GM23338 (cell line): ENCODE measurements around the gene EDARADD. TPM values are rescaled to one million over a fixed set of nuclear protein-coding genes. Genes with fewer than 3 reads are reported as not detected.

ENCODE experiments used
- ATAC-seq: fragments of 200-7000 bp; cut with Tn5 transposase; 3 replicates; pipeline ENCODE4 v1.9.1; 2020
- DNase-seq: peaks from one replicate; pipeline ENCODE4 v3.0.0-alpha.2; 2015; ENCODE audit warnings: low spot score
- H2AFZ ChIP-seq: fragments of 200-600 bp; sonication (generic); 2 replicates; pipeline ENCODE4 v1.8.0; 2016; ENCODE audit warnings: antibody characterized with exemption, mild to moderate bottlenecking, moderate library complexity
- H3F3A ChIP-seq: fragments of 200-600 bp; sonication (generic); replicated peaks from 2 replicates; pipeline ENCODE4 v1.8.0; 2017; ENCODE audit warnings: antibody characterized with exemption, mixed run types, low read depth
- H3K27ac ChIP-seq: fragments of 200-600 bp; sonication (generic); 2 replicates; pipeline ENCODE4 v1.6.1; 2016; ENCODE audit warnings: low read depth
- H3K27me3 ChIP-seq: fragments of 200-600 bp; sonication (generic); 2 replicates; pipeline ENCODE4 v1.8.0; 2016; ENCODE audit warnings: mild to moderate bottlenecking, mixed run types, moderate library complexity; ENCODE audit not compliant: insufficient read depth
- H3K36me3 ChIP-seq: fragments of 200-600 bp; sonication (generic); 2 replicates; pipeline ENCODE4 v1.8.0; 2016; ENCODE audit warnings: mild to moderate bottlenecking; ENCODE audit not compliant: insufficient read depth
- H3K4me1 ChIP-seq: fragments of 200-600 bp; sonication (generic); 2 replicates; pipeline ENCODE4 v1.8.0; 2016; ENCODE audit warnings: mild to moderate bottlenecking, moderate library complexity; ENCODE audit not compliant: insufficient read depth
- H3K4me2 ChIP-seq: fragments of 200-600 bp; sonication (generic); 2 replicates; pipeline ENCODE4 v1.7.1; 2017; ENCODE audit warnings: mixed run types
- H3K4me3 ChIP-seq: fragments of 200-600 bp; sonication (generic); 2 replicates; pipeline ENCODE4 v1.6.1; 2016; ENCODE audit warnings: mixed run types
- H3K79me2 ChIP-seq: fragments of 200-600 bp; sonication (generic); replicated peaks from 2 replicates; pipeline ENCODE4 v1.8.0; 2017; ENCODE audit warnings: mild to moderate bottlenecking; ENCODE audit not compliant: insufficient read depth
- H3K9me2 ChIP-seq: fragments of 200-600 bp; sonication (generic); 2 replicates; pipeline ENCODE4 v1.8.0; 2017; ENCODE audit not compliant: insufficient read depth
- H4K20me1 ChIP-seq: fragments of 200-600 bp; sonication (generic); replicated peaks from 2 replicates; pipeline ENCODE4 v1.8.0; 2017; ENCODE audit warnings: mild to moderate bottlenecking; ENCODE audit not compliant: insufficient read depth
- H3K27ac Mint-ChIP-seq: 2 replicates; pipeline ENCODE4 v1.8.0; 2020; ENCODE audit warnings: inconsistent platforms, mild to moderate bottlenecking, moderate library complexity, mixed read lengths
- H3K27me3 Mint-ChIP-seq: 3 replicates; pipeline ENCODE4 v1.8.0; 2022; ENCODE audit warnings: low read depth, mild to moderate bottlenecking, moderate library complexity, mixed read lengths, inconsistent platforms; ENCODE audit not compliant: insufficient read depth, poor library complexity
- H3K36me3 Mint-ChIP-seq: 3 replicates; pipeline ENCODE4 v1.8.0; 2021; ENCODE audit warnings: low read depth, mild to moderate bottlenecking, inconsistent platforms, moderate library complexity, mixed read lengths
- H3K4me1 Mint-ChIP-seq: 3 replicates; pipeline ENCODE4 v1.8.0; 2020; ENCODE audit warnings: mild to moderate bottlenecking, inconsistent platforms, mixed read lengths
- H3K4me3 Mint-ChIP-seq: 3 replicates; pipeline ENCODE4 v1.8.0; 2021; ENCODE audit warnings: moderate library complexity, mild to moderate bottlenecking, inconsistent platforms, mixed read lengths
- H3K9me3 Mint-ChIP-seq: 3 replicates; pipeline ENCODE4 v1.8.0; 2020; ENCODE audit warnings: moderate library complexity, mild to moderate bottlenecking, inconsistent platforms, mixed read lengths
- CREB1 ChIP-seq: fragments of 250-450 bp; sonication (Bioruptor Pico); IDR thresholded peaks from 2 replicates; pipeline ENCODE4 v1.5.0; 2020; ENCODE audit warnings: low read depth, mild to moderate bottlenecking, moderate library complexity
- EZH2 ChIP-seq: fragments of 200-600 bp; sonication (generic); IDR thresholded peaks from one replicate; pipeline ENCODE4 v1.8.0; 2017; ENCODE audit warnings: antibody characterized with exemption, mild to moderate bottlenecking, low read depth; ENCODE audit not compliant: unreplicated experiment
- EZH2phosphoT487 ChIP-seq: fragments of 200-600 bp; sonication (generic); IDR thresholded peaks from one replicate; pipeline ENCODE4 v1.8.1; 2018; ENCODE audit warnings: antibody characterized with exemption; ENCODE audit not compliant: unreplicated experiment
- JUNB ChIP-seq: IDR thresholded peaks from one replicate; pipeline ENCODE4 v1.6.1; 2016; ENCODE audit warnings: antibody characterized with exemption; ENCODE audit not compliant: unreplicated experiment
- NANOG ChIP-seq: IDR thresholded peaks from 2 replicates; pipeline ENCODE4 v1.6.1; 2016; ENCODE audit warnings: antibody characterized with exemption, borderline replicate concordance
- REST ChIP-seq: IDR thresholded peaks from one replicate; pipeline ENCODE4 v1.6.1; 2018; ENCODE audit warnings: antibody characterized with exemption; ENCODE audit not compliant: unreplicated experiment
- STAT1 ChIP-seq: IDR thresholded peaks from one replicate; pipeline ENCODE4 v1.6.1; 2016; ENCODE audit warnings: antibody characterized with exemption; ENCODE audit not compliant: unreplicated experiment
- polyA plus RNA-seq: library from polyadenylated mRNA; unstranded; fragments of >200 nt; fragmentation: Nextera tagmentation; extraction: Ambion mirVana; gene quantifications from 2 replicates; pipeline ENCODE4 v1.2.1, GENCODE V29; 2016
- total RNA-seq: library from RNA; depleted of rRNA; stranded (reverse); fragments of >200 nt; shearing (Covaris generic); gene quantifications from 2 replicates; pipeline ENCODE4 v1.2.3, GENCODE V29; 2014
- TF ChIP-seq, protein P1 (sequence below): fragments of 250-450 bp; sonication (Bioruptor Pico); IDR thresholded peaks from 2 replicates; pipeline ENCODE4 v1.5.0; 2020; ENCODE audit warnings: mild to moderate bottlenecking, moderate library complexity

EDARADD gene
- total and polyA plus RNA-seq, 2 experiments from 2014 or later = 3.7 to 4.4 TPM

DNA sequence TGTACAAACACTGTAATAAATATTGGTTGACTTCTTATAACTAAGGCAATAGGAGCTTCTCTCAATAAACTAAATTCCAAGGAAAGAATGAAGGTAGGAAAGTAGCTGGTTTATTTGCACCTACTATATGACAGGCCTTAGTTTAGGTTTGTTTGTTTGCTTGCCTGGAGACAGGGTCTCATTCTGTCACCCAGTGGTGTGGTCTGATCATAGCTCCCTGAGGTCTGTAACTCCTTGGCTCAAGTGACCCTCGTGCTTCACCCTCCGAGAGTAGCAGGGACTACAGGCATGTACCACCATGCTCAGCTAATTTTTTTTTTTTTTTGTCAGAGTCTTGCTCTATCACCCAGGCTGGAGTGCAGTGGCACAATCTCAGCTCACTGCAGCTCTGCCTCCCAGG, 1.9 kb upstream of the EDARADD start (continued):
- TF ChIP-seq, protein P1, sequence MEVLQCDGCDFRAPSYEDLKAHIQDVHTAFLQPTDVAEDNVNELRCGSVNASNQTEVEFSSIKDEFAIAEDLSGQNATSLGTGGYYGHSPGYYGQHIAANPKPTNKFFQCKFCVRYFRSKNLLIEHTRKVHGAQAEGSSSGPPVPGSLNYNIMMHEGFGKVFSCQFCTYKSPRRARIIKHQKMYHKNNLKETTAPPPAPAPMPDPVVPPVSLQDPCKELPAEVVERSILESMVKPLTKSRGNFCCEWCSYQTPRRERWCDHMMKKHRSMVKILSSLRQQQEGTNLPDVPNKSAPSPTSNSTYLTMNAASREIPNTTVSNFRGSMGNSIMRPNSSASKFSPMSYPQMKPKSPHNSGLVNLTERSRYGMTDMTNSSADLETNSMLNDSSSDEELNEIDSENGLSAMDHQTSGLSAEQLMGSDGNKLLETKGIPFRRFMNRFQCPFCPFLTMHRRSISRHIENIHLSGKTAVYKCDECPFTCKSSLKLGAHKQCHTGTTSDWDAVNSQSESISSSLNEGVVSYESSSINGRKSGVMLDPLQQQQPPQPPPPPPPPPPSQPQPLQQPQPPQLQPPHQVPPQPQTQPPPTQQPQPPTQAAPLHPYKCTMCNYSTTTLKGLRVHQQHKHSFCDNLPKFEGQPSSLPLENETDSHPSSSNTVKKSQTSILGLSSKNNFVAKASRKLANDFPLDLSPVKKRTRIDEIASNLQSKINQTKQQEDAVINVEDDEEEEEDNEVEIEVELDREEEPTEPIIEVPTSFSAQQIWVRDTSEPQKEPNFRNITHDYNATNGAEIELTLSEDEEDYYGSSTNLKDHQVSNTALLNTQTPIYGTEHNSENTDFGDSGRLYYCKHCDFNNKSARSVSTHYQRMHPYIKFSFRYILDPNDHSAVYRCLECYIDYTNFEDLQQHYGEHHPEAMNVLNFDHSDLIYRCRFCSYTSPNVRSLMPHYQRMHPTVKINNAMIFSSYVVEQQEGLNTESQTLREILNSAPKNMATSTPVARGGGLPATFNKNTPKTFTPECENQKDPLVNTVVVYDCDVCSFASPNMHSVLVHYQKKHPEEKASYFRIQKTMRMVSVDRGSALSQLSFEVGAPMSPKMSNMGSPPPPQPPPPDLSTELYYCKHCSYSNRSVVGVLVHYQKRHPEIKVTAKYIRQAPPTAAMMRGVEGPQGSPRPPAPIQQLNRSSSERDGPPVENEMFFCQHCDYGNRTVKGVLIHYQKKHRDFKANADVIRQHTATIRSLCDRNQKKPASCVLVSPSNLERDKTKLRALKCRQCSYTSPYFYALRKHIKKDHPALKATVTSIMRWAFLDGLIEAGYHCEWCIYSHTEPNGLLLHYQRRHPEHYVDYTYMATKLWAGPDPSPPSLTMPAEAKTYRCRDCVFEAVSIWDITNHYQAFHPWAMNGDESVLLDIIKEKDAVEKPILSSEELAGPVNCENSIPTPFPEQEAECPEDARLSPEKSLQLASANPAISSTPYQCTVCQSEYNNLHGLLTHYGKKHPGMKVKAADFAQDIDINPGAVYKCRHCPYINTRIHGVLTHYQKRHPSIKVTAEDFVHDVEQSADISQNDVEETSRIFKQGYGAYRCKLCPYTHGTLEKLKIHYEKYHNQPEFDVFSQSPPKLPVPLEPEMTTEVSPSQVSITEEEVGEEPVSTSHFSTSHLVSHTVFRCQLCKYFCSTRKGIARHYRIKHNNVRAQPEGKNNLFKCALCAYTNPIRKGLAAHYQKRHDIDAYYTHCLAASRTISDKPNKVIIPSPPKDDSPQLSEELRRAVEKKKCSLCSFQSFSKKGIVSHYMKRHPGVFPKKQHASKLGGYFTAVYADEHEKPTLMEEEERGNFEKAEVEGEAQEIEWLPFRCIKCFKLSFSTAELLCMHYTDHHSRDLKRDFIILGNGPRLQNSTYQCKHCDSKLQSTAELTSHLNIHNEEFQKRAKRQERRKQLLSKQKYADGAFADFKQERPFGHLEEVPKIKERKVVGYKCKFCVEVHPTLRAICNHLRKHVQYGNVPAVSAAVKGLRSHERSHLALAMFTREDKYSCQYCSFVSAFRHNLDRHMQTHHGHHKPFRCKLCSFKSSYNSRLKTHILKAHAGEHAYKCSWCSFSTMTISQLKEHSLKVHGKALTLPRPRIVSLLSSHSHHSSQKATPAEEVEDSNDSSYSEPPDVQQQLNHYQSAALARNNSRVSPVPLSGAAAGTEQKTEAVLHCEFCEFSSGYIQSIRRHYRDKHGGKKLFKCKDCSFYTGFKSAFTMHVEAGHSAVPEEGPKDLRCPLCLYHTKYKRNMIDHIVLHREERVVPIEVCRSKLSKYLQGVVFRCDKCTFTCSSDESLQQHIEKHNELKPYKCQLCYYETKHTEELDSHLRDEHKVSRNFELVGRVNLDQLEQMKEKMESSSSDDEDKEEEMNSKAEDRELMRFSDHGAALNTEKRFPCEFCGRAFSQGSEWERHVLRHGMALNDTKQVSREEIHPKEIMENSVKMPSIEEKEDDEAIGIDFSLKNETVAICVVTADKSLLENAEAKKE (CRISPR knock-in tag) = no peak
- TF ChIP-seq EZH2 (no peak), EZH2phosphoT487 (no peak), CREB1 (CRISPR knock-in tag) (no peak), REST (no peak), NANOG (no peak)

DNA sequence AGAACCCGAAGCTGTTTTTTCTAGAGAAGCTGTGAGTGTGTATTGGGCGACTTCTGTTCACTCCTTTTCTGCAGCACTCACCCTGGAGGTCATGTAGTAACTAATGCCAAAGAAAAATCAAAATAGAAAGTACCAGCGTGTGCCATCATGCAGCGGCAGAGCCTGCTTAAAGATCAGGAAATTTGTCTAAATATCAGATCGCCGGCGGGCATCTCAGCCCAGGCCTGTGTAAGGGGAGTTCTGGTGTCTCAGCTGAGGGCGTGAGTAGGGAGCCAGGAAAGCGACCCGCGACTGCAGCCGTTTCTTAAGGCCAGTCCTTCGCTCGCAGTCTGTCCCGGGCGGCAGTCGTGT, 768 bp downstream of the EDARADD start:
- DNase-seq = peak; percentile 65
- no peaks in the 10 kb centered on the region for H3K36me3 ChIP-seq
- peak overlapping the region; percentile 99 for H2AFZ ChIP-seq
- H3K27me3 Mint-ChIP-seq = peaks cover 27% of the 10 kb centered on the region
- H4K20me1 ChIP-seq = no peaks in the 10 kb centered on the region
- no peak overlapping the region for H3K27ac Mint-ChIP-seq
- peak overlapping the region; percentile 93 for H3K4me3 ChIP-seq
- peaks cover 32% of the 10 kb centered on the region for H3K27me3 ChIP-seq
- H3K27ac ChIP-seq = no peak overlapping the region
- H3K9me2 ChIP-seq = no peaks in the 10 kb centered on the region
- no peaks in the 10 kb centered on the region for H3K36me3 Mint-ChIP-seq
- peaks cover 5% of the 10 kb centered on the region; the same call in 1 of the 2 replicates for H3F3A ChIP-seq
- H3K9me3 Mint-ChIP-seq = no peaks in the 10 kb centered on the region; the same call in 2 of the 3 replicates
- peaks cover 13% of the 10 kb centered on the region for H3K4me1 ChIP-seq
- peak overlapping the region; percentile 81 for H3K4me3 Mint-ChIP-seq
- H3K4me2 ChIP-seq = peak overlapping the region; percentile 92
- peak; percentile 73 for ATAC-seq
- TF ChIP-seq REST (no peak), EZH2 (no peak), STAT1 (no peak), JUNB (no peak)
- H3K4me1 Mint-ChIP-seq = peaks cover 26% of the 10 kb centered on the region
- no peaks in the 10 kb centered on the region; the same call in none of the 2 replicates for H3K79me2 ChIP-seq
